Thoracic aorta (tissue), 2 donors: ENCODE data around the gene GABBR2. TPM values are rescaled to one million over a fixed set of nuclear protein-coding genes. Genes with fewer than 3 reads are reported as not detected.

ENCODE experiments used
- ATAC-seq: fragments of 150-250 bp; one replicate; pipeline ENCODE4 v1.8.0; 2017; ENCODE audit warnings: low read depth; ENCODE audit not compliant: insufficient number of reproducible peaks, low FRiP score
- DNase-seq: peaks from one replicate; pipeline ENCODE4 v3.0.0-alpha.2; 2020; ENCODE audit warnings: low spot score
- H3K27ac ChIP-seq, 2 donors: fragments of 200-600 bp; sonication (generic); 1 replicate in 1 of 2; 2 replicates in 1 of 2; pipeline ENCODE4 v1.5.1; 2016; ENCODE audit warnings: mild to moderate bottlenecking in 2 of 2, moderate library complexity in 2 of 2
- H3K27me3 ChIP-seq: fragments of 200-600 bp; sonication (generic); replicated peaks from 2 replicates; pipeline ENCODE4 v1.6.0; 2016; ENCODE audit warnings: mild to moderate bottlenecking; ENCODE audit not compliant: insufficient read depth
- H3K36me3 ChIP-seq: fragments of 200-600 bp; sonication (generic); one replicate; pipeline ENCODE4 v1.5.1; 2016
- H3K4me1 ChIP-seq, 2 donors: fragments of 200-600 bp; sonication (generic); 1 replicate in 1 of 2; 2 replicates in 1 of 2; pipeline versions ENCODE4 v1.5.1 to v1.6.0; 2016; ENCODE audit warnings: low read depth in 2 of 2, mild to moderate bottlenecking in 1 of 2; ENCODE audit not compliant: control insufficient read depth in 1 of 2
- H3K4me3 ChIP-seq: fragments of 200-600 bp; sonication (generic); 2 replicates; pipeline ENCODE4 v1.5.1; 2016; ENCODE audit warnings: mild to moderate bottlenecking
- H3K9me3 ChIP-seq: fragments of 200-600 bp; sonication (generic); 2 replicates; pipeline ENCODE4 v1.5.1; 2016
- CTCF ChIP-seq: fragments of 200-600 bp; sonication (generic); IDR thresholded peaks from one replicate; pipeline ENCODE4 v1.5.1; 2019; ENCODE audit warnings: antibody characterized with exemption
- total RNA-seq, 2 donors: library from RNA; depleted of rRNA; stranded (reverse); fragments of >200 nt; gene quantifications; one replicate each; pipeline versions ENCODE4 v1.1.0 to v1.2.3, GENCODE V29; 2016

GABBR2 gene
- total RNA-seq, 2 donors from 2014 or later, result not detected

- no peaks in the 10 kb centered on the region for H3K9me3 ChIP-seq
- DNase-seq (no peak), ATAC-seq (no peak)
- no peaks in the 10 kb centered on the region for H3K27me3 ChIP-seq
- H3K4me1 ChIP-seq, result no peaks in the 10 kb centered on the region
- H3K36me3 ChIP-seq, result no peaks in the 10 kb centered on the region
- H3K4me3 ChIP-seq, result no peak overlapping the region
- TF ChIP-seq CTCF, result no peak
- no peak overlapping the region for H3K27ac ChIP-seq
These were observed 167.0 kb downstream of the GABBR2 start for GRCh38 chr9:98541684-98542230.

- ATAC-seq (no peak), DNase-seq (no peak)
- no peaks in the 10 kb centered on the region for H3K27me3 ChIP-seq
- TF ChIP-seq CTCF, result no peak
- no peak overlapping the region for H3K27ac ChIP-seq
- no peaks in the 10 kb centered on the region for H3K4me1 ChIP-seq
- no peaks in the 10 kb centered on the region for H3K36me3 ChIP-seq
- H3K9me3 ChIP-seq, result no peaks in the 10 kb centered on the region
- H3K4me3 ChIP-seq, result no peak overlapping the region
These were observed 168.3 kb downstream of the GABBR2 start for GRCh38 chr9:98540476-98540875.

- Histone ChIP-seq H3K9me3 (no peaks in the 10 kb centered on the region), H3K36me3 (no peaks in the 10 kb centered on the region), H3K27ac (no peak overlapping the region), H3K4me1 (no peaks in the 10 kb centered on the region), H3K4me3 (no peak overlapping the region), H3K27me3 (no peaks in the 10 kb centered on the region)
- ATAC-seq (no peak), DNase-seq (no peak)
- TF ChIP-seq CTCF, result no peak
These were observed 168.8 kb downstream of the GABBR2 start for GRCh38 chr9:98539954-98540353.

- H3K4me1 ChIP-seq, result no peaks in the 10 kb centered on the region
- H3K36me3 ChIP-seq, result no peaks in the 10 kb centered on the region
- ATAC-seq, result no peak
- H3K9me3 ChIP-seq, result no peaks in the 10 kb centered on the region
- no peak overlapping the region for H3K4me3 ChIP-seq
- H3K27me3 ChIP-seq, result no peaks in the 10 kb centered on the region
- TF ChIP-seq CTCF, result no peak
- no peak for DNase-seq
- H3K27ac ChIP-seq, result no peak overlapping the region
These were observed 170.1 kb downstream of the GABBR2 start for GRCh38 chr9:98538626-98539031.

GRCh38 chr9:98538203-98538602, 170.5 kb downstream of the GABBR2 start:
- TF ChIP-seq CTCF, result no peak
- no peak for DNase-seq
- Histone ChIP-seq H3K9me3 (no peaks in the 10 kb centered on the region), H3K27ac (no peak overlapping the region), H3K27me3 (no peaks in the 10 kb centered on the region), H3K4me3 (no peak overlapping the region), H3K36me3 (no peaks in the 10 kb centered on the region), H3K4me1 (no peaks in the 10 kb centered on the region)
- no peak for ATAC-seq
